ENCODE measurements around the gene STK10. TPM values are rescaled to one million over a fixed set of nuclear protein-coding genes. Genes with fewer than 3 reads are reported as not detected.
A peak's percentile ranks its signal among the peaks of the same experiment; 100 is the strongest.

The STK10 gene
- polyA plus RNA-seq, 3 donors: 21.5 to 180 (median 47.4) TPM

DNA sequence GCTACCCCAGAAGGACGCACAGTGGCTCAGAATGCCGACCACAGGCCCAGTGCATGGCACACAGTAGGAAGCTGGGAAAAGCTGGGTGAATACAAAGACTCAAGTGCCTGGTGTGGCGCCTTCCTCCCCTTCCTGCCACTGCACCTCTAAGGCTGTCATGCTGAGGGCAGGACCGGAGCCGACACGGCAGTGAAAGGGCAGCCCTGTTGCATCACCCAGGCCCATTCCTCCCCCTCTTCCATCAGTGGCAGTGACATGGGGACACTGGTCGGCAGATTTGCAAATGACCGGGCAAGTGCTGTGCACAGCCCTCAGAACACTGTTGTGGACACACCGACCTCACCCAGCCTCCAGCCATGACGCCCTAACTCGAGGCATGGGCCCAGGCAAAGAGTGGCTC, 84.0 kb downstream of the STK10 start:
- peaks cover 20% of the 10 kb centered on the region for H3K4me1 Mint-ChIP-seq
- H3K9ac ChIP-seq (ENCODE audit: insufficient read depth, low read length, poor library complexity, severe bottlenecking): no peak overlapping the region
- H3K4me1 ChIP-seq (ENCODE audit: control insufficient read depth in 1 of 2, insufficient read depth in 2 of 2, low read length in 2 of 2): peaks cover 19 to 23% of the 10 kb centered on the region in 2 donors
- no peaks in the 10 kb centered on the region for H3K27me3 Mint-ChIP-seq (ENCODE audit: low read depth in 3 of 3)
- H3K27ac ChIP-seq (ENCODE audit: low read depth in 1 of 2, low read length in 2 of 2): peak overlapping the region in 1 of 2 donors; percentile 41
- no peak overlapping the region for H3K4me3 Mint-ChIP-seq
- H3K27me3 ChIP-seq (ENCODE audit: control insufficient read depth in 2 of 2, insufficient read depth in 2 of 2, low read length in 2 of 2): no peaks in the 10 kb centered on the region
- intact Hi-C loops (cut with micrococcal nuclease): loop anchor here (5.0 to 10.0 kb wide), 3 partner anchors 99 to 188 kb away; partner anchors contain the start of genes FBXW11 (in 1 of the 2) and UBTD2 (in 1 of the 2)
- peak in 1 of 3 donors; percentile 41 for DNase-seq
- H3K4me2 ChIP-seq (replicated peaks; ENCODE audit: extremely low read depth, low read length, poor library complexity, severe bottlenecking): no peak overlapping the region
- WGBS (ENCODE audit: insufficient coverage): 51% methylated on average over 9 of the region's 11 CpGs
- peaks cover 77% of the 10 kb centered on the region for H3K79me2 ChIP-seq (ENCODE audit: insufficient read depth, low read length)
- peaks cover 82 to 94% of the 10 kb centered on the region in 2 donors for H3K36me3 Mint-ChIP-seq
- TF ChIP-seq, protein P1, sequence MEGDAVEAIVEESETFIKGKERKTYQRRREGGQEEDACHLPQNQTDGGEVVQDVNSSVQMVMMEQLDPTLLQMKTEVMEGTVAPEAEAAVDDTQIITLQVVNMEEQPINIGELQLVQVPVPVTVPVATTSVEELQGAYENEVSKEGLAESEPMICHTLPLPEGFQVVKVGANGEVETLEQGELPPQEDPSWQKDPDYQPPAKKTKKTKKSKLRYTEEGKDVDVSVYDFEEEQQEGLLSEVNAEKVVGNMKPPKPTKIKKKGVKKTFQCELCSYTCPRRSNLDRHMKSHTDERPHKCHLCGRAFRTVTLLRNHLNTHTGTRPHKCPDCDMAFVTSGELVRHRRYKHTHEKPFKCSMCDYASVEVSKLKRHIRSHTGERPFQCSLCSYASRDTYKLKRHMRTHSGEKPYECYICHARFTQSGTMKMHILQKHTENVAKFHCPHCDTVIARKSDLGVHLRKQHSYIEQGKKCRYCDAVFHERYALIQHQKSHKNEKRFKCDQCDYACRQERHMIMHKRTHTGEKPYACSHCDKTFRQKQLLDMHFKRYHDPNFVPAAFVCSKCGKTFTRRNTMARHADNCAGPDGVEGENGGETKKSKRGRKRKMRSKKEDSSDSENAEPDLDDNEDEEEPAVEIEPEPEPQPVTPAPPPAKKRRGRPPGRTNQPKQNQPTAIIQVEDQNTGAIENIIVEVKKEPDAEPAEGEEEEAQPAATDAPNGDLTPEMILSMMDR (IDR thresholded peaks at IDR 0.05): no peak
- H3K9me3 Mint-ChIP-seq: peaks cover 0 to 1% (median 0%) of the 10 kb centered on the region in 7 donors
- no peak overlapping the region for H2AFZ ChIP-seq (ENCODE audit: insufficient read depth, low read depth, low read length, poor library complexity, severe bottlenecking)
- no peaks in the 10 kb centered on the region for H3K9me3 ChIP-seq (replicated peaks in 1 of 2; ENCODE audit: control insufficient read depth in 1 of 2, insufficient read depth in 1 of 2, low read length in 2 of 2)
- no peak overlapping the region for H3K4me3 ChIP-seq (replicated peaks in 1 of 3; ENCODE audit: low read depth in 2 of 3, low read length in 3 of 3)
- peaks cover 84% of the 10 kb centered on the region for H4K20me1 ChIP-seq (ENCODE audit: insufficient read depth, low read length)
- peak overlapping the region in 6 of 7 donors; percentile 19 to 82 (median 73) for H3K27ac Mint-ChIP-seq
- H3K36me3 ChIP-seq (replicated peaks in 1 of 2; ENCODE audit: control insufficient read depth in 1 of 2, insufficient read depth in 2 of 2, low read length in 2 of 2): peaks cover 73 to 86% of the 10 kb centered on the region in 2 donors

GRCh38 chr5:172102913-172103626, 85.0 kb downstream of the STK10 start:
- H4K20me1 ChIP-seq (ENCODE audit: insufficient read depth, low read length): peaks cover 93% of the 10 kb centered on the region
- no peak overlapping the region for H3K27ac Mint-ChIP-seq
- no peaks in the 10 kb centered on the region for H3K27me3 Mint-ChIP-seq (ENCODE audit: low read depth in 3 of 3)

More at GRCh38 chr5:172102913-172103626, 85.0 kb downstream of the STK10 start:
- Histone ChIP-seq H3K4me1 (ENCODE audit: control insufficient read depth in 1 of 2, insufficient read depth in 2 of 2, low read length in 2 of 2) (peaks cover 15% of the 10 kb centered on the region in 2 donors), H3K4me2 (replicated peaks; ENCODE audit: extremely low read depth, low read length, poor library complexity, severe bottlenecking) (no peak overlapping the region), H3K9me3 (replicated peaks in 1 of 2; ENCODE audit: control insufficient read depth in 1 of 2, insufficient read depth in 1 of 2, low read length in 2 of 2) (no peaks in the 10 kb centered on the region), H2AFZ (ENCODE audit: insufficient read depth, low read depth, low read length, poor library complexity, severe bottlenecking) (no peak overlapping the region), H3K36me3 (replicated peaks in 1 of 2; ENCODE audit: control insufficient read depth in 1 of 2, insufficient read depth in 2 of 2, low read length in 2 of 2) (peaks cover 78 to 93% of the 10 kb centered on the region in 2 donors), H3K27me3 (ENCODE audit: control insufficient read depth in 2 of 2, insufficient read depth in 2 of 2, low read length in 2 of 2) (no peaks in the 10 kb centered on the region), H3K4me3 (replicated peaks in 1 of 3; ENCODE audit: low read depth in 2 of 3, low read length in 3 of 3) (no peak overlapping the region), H3K9ac (ENCODE audit: insufficient read depth, low read length, poor library complexity, severe bottlenecking) (no peak overlapping the region), H3K79me2 (ENCODE audit: insufficient read depth, low read length) (peaks cover 79% of the 10 kb centered on the region), H3K27ac (ENCODE audit: low read depth in 1 of 2, low read length in 2 of 2) (no peak overlapping the region)
- no peak overlapping the region for H3K4me3 Mint-ChIP-seq
- intact Hi-C loops (cut with micrococcal nuclease): loop anchor here (5.0 to 10.0 kb wide), 3 partner anchors 98 to 189 kb away; partner anchors contain the start of genes FBXW11 (in 1 of the 2) and UBTD2 (in 1 of the 2)
- peaks cover 0 to 2% (median 0%) of the 10 kb centered on the region in 7 donors for H3K9me3 Mint-ChIP-seq
- H3K36me3 Mint-ChIP-seq: peaks cover 90 to 96% of the 10 kb centered on the region in 2 donors
- TF ChIP-seq, protein P1 (IDR thresholded peaks at IDR 0.05): no peak
- H3K4me1 Mint-ChIP-seq: peaks cover 16% of the 10 kb centered on the region
- DNase-seq: peak in 1 of 3 donors; percentile 29
- WGBS (ENCODE audit: insufficient coverage): 90% methylated on average over 16 of the region's 21 CpGs
